ENCODE measurements around the gene PI4KA.
A peak's percentile ranks its signal among the peaks of the same experiment; 100 is the strongest.
"Not testable (repeated sequence)": the region's sequence is repeated elsewhere in the genome, so short reads cannot be mapped to it uniquely, and the experiment has no call there.

Gene PI4KA

GRCh38 chr22:20717213-20717866 lies 141.3 kb downstream of the PI4KA start:
- DNase-seq: not testable (repeated sequence)

GRCh38 chr22:20713116-20713515 lies 145.5 kb downstream of the PI4KA start:
- not testable (repeated sequence) for DNase-seq

GRCh38 chr22:20709966-20710365 lies 148.6 kb downstream of the PI4KA start:
- DNase-seq: not testable (repeated sequence)

- DNase-seq: not testable (repeated sequence)
Observed at GRCh38 chr22:20707549-20708118, 151.0 kb downstream of the PI4KA start.

GRCh38 chr22:20703816-20704609 lies 154.6 kb downstream of the PI4KA start:
- not testable (repeated sequence) for DNase-seq

GRCh38 chr22:20703414-20703806 lies 155.2 kb downstream of the PI4KA start:
- not testable (repeated sequence) for DNase-seq

DNA sequence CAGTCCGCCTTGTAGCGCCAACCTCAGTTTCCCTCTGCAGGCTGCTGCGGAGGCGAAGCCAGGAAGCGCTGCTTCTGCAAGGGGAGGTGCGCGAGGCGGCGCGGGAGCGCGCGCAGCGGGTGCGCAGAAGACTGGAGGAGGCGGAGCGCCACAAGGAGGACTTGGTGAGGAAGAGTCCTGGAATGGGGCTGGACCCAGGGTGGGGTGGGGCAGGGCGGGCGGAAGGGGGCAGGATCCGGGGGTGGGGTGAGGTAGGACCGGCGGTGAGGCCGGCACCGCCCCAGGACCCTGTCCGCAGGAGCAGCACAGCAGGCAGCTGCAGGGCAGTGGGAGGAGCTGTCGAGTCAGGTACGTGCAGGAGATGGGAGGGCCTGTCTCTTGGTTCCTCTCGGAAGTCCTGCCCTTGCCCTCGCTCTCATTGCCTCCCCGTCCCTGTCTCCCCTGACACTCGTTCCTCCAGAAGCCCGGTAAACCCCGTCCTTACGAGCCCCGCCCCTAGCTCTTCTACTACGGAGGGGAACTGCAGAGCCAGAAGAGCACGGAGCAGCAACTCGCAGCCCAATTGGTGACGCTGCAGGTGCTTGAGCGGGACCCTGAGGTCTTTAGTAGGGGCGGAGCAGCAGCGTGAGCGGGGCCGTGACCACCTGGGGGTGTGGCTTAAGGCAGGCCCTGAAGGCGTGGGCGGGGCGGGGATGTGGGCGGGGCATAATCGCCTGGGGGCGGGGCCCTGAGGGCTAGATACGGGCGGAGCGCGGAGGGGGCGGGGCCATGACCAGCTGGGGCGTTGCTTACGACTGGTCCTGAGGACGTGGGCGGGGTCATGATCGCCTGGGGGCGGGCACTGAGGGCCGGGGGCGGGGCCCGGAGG lies 155.8 kb downstream of the PI4KA start:
- DNase-seq: peak; percentile 72

DNA sequence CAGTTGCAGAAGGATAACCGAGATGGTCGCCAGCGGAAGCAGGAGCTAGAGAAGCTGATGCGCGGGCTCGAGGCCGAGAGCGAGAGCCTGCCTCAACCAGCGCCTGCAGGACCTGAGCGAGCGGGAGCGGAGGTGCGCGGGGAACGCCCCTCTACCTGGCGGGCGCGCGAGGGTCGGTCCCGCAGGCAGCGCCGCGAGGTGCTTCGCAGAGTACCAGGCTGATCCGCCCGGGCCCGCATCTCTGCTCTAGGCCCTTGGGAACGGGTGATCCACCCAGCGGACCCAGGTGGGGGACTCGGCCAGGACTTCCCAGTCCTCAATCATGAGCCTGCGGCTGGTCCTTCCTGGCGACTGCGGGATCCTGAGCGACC lies 156.5 kb downstream of the PI4KA start:
- not testable (repeated sequence) for DNase-seq

DNA sequence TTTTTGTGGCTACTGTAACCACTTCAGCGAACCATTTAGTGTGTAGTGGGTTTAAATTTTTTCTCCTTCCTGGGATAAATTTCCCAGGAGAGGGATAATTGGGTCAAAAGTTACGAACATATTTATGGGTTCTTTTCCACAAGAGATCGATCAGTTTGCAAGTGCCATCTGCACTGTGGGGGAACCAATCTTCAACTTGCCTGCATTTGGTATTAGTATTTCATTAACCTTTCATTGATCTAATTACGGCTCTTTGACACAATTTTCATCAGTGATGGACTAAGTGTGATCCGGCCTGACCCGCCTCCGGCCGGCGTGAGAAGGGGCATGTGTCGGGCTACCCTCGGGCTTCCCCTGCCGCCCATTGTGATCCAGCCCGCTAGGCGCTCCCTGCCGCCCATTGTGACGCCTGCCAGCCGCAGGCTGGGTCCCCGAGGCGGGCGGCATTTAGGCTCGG lies 156.9 kb downstream of the PI4KA start:
- DNase-seq: not testable (repeated sequence)

DNA sequence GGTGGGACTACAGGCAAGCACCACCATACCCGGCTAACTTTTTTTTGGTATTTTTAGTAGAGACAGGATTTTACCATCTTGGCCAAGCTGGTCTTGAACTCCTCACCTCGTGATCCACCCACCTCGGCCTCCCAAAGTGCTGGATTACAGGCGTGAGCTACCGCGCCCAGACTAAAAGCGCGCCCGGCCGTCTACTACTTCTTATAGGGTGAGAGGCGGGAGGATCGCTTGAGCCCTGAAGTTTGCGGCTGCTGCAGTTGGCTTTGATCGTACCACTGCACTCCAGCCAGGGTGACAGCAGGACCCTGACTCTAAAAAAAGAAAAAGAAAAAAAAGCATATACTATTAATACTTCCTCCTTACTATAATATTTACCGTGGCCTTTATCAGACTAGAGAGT lies 158.3 kb downstream of the PI4KA start:
- not testable (repeated sequence) for DNase-seq

- DNase-seq: not testable (repeated sequence)
Observed at GRCh38 chr22:20699856-20700255, 158.8 kb downstream of the PI4KA start.

DNA sequence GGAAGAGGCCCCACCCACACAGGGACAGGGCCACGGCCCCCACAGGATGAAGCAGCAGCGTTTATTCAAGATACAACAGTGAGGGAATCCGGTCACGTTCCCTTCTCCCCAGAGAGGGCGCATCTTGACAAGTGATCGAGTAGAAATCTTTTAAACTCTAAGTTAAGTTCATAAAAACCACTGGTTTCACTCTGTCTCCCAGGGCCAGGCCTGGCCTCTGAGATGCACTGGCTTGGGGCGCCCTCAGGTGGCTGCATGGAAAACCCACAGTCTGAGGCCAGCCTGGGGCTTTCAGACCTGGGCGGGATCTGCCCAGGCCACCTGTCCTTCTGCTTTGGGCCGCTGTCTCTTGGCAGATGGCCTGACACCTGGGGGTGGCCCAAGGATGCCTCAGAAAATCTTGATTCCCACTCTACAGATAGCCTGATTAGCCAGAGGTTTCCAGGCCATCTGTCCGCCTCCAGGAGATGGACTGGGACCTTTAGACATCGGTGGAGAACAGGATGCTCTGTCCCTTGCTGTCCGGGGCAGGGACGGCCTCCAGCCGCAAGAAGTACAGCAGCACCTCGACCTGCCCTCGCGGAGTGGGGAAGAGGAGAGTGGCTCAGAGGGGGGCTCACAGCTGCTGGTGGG lies 161.0 kb downstream of the PI4KA start:
- not testable (repeated sequence) for DNase-seq

DNA sequence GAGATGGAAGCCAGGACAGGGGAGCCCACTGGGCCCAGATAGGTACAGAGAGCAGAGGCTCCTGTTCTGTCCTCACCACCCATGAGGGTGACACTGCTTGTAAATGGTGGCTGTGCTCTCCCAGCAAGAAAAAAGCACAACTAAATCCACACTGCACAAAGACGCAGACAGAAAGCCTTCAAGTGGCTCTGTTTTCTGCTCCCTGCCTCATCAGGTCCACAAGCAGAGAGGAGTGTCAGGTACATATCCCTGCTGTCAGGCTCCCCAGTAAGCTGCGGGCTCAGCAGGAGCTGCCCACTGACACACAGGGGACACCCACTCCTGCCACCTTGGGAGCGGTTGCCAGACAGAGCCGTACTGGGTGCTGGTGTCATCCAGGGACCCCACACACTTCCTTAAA lies 162.6 kb downstream of the PI4KA start:
- DNase-seq: not testable (repeated sequence)

DNA sequence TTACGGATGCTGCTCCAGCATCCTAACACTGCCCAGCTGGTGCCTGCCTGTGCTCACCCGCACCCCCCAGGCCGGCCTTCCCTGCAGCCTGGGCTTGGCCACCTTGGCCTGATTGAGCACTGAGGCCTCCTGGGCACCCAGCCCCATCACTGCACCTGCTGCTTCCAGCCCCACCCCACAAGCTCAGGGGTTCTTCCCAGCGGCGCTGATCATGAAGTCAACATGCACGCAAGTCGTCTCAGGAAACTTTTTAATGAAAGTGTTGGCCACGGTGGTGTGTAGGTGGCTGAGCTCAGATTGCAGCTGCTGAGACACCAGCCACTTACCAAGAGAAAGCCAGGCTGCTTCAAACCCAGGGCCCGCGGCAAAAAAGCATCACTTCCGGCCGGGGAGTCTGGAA lies 163.4 kb downstream of the PI4KA start:
- not testable (repeated sequence) for DNase-seq

DNA sequence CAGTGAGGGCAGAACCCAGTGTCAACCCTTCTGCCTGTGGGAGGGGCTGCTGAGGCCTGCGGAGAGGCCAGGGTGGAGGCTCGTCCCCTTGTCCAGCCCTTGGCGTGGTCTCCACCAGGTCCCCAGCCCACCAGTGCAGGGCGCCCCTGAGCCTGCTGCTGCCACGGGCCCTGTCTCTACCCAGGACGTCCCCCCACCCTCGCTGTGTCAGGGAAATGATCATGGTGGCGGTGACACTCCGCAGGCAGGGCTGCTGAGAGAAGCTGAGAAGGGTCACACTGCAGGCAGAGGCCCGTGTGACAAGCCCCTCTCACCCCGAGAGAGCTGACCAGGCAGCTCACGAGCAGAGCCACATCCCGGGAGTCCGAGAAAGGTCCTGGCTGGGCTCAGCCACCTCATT lies 164.4 kb downstream of the PI4KA start:
- not testable (repeated sequence) for DNase-seq

- not testable (repeated sequence) for DNase-seq
Observed at GRCh38 chr22:20692926-20693325, 165.7 kb downstream of the PI4KA start.

DNA sequence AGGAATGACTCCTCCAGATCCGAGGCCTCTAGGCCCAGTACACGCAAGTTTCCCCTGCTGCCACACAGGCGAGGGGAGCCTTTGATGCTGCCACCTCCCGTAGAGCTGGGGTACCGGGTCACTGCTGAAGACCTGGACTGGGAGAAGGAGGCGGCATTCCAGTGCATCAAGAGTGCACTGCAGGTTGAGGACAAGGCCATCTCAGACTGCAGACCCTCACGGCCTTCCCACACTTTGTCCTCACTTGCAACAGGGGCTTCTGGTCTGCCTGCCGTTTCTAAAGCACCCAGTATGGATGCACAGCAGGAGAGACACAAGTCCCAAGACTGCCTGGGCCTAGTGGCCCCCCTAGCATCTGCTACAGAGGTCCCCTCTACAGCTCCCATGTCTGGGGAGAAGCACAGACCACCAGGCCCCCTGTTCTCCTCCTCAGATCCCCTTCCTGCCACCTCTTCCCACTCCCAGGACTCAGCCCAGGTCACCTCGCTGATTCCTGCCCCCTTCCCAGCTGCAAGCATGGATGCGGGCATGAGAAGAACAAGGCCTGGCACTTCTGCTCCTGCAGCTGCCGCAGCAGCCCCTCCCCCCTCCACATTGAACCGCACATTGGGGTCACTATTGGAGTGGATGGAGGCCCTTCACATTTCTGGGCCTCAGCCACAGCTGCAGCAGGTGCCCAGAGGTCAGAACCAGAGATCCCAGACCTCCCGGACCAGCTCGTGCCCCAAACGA lies 167.9 kb downstream of the PI4KA start:
- DNase-seq: not testable (repeated sequence)

- DNase-seq: not testable (repeated sequence)
Observed at GRCh38 chr22:20687356-20688172, 171.0 kb downstream of the PI4KA start.

GRCh38 chr22:20685764-20686163 lies 172.8 kb downstream of the PI4KA start:
- not testable (repeated sequence) for DNase-seq

DNA sequence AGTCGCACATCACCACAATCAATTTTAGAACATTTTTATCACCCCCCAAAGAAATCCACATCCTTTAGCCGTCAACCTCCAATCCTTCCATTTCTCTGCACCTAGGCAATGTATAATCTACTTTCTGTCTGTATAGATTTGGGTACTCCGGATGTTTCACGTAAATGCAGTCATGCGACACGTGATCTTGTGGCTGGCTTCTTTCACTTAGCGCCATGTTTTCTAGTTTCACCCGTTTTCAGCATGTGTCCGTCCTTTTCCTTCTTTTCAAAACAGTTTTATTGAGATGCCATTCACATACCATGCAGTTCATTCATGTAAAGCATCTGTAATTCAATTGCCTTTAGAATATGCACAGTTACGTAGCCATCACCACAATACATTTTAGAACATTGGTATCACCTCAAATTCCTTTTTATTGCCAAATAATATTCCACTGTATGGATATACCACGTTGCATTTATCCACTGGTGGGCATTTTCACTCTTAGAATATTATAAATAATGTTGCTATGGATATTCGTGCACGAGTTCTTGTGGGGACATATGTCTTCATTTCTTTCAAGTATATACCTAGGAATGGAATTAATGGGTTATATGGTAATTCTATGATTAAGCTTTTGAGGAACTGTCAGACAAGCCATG lies 179.7 kb downstream of the PI4KA start:
- not testable (repeated sequence) for DNase-seq
